ENCODE measurements around the gene CGN.
A peak's percentile ranks its signal among the peaks of the same experiment; 100 is the strongest.

CGN gene

DNA sequence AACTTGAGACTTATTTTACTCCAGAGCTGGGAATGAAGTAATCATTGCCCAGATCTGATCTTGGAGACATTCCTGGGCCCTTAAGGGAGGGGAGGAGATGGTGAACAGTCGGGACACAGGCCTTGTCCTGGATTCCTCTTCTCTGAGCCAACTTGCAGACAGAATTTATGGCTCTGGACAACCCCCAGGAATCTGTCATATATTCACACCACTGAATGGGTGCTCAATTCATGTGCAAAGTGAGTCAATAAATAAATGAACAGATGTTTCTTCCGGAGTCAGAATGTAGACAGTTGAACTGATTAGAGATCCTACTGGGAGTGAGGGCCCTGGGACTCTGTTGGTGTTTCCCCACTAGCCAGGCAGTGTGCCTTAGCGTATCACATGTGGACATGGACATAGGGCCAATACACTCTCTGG lies 31.5 kb downstream of the CGN start:
- DNase-seq (ENCODE audit: low read depth in 2 of 2): peak; percentile 54 to 56
- no peak for TF ChIP-seq CTCF (IDR thresholded peaks at IDR 0.05; ENCODE audit: low read depth, low read length)
- no peak overlapping the region for H3K4me3 ChIP-seq (replicated peaks in 1 of 2; ENCODE audit: low read depth in 2 of 2, low read length in 2 of 2)

- no peak for TF ChIP-seq CTCF (IDR thresholded peaks at IDR 0.05; ENCODE audit: low read depth, low read length)
Measured at GRCh38 chr1:151545542-151545941, 34.4 kb downstream of the CGN start.

GRCh38 chr1:151546011-151546925 lies 35.1 kb downstream of the CGN start:
- no peak overlapping the region for H3K4me3 ChIP-seq (replicated peaks in 1 of 2; ENCODE audit: low read depth in 2 of 2, low read length in 2 of 2)
- TF ChIP-seq CTCF (IDR thresholded peaks at IDR 0.05; ENCODE audit: low read depth, low read length): no peak
- DNase-seq (ENCODE audit: low read depth in 2 of 2): no peak

More at GRCh38 chr1:151545542-151545941, 34.4 kb downstream of the CGN start:
- H3K4me3 ChIP-seq (replicated peaks in 1 of 2; ENCODE audit: low read depth in 2 of 2, low read length in 2 of 2): no peak overlapping the region
- no peak for DNase-seq (ENCODE audit: low read depth in 2 of 2)

- DNase-seq (ENCODE audit: low read depth in 2 of 2): peak; percentile 95
- no peak for TF ChIP-seq CTCF (IDR thresholded peaks at IDR 0.05; ENCODE audit: low read depth, low read length)
- H3K4me3 ChIP-seq (replicated peaks in 1 of 2; ENCODE audit: low read depth in 2 of 2, low read length in 2 of 2): no peak overlapping the region
Measured at GRCh38 chr1:151547119-151547899, 36.1 kb downstream of the CGN start.

DNA sequence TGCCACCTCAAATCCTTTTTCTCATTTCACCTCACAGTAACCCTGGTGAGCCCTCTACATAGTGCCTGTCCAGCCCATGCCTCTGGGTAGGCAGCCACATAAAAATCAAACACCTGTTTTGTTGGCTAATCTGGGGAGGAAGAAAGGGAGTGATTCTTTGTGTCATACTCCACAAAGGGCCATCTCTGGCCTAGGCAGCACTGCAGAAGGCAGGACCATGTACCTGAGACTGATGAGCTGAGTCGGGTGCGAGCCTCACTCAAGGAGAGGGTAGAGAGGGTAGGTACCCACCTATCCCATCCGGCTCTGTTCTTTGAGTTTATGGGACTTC lies 36.7 kb downstream of the CGN start:
- H3K4me3 ChIP-seq (replicated peaks in 1 of 2; ENCODE audit: low read depth in 2 of 2, low read length in 2 of 2): no peak overlapping the region
- no peak for DNase-seq (ENCODE audit: low read depth in 2 of 2)
- TF ChIP-seq CTCF (IDR thresholded peaks at IDR 0.05; ENCODE audit: low read depth, low read length): no peak

DNA sequence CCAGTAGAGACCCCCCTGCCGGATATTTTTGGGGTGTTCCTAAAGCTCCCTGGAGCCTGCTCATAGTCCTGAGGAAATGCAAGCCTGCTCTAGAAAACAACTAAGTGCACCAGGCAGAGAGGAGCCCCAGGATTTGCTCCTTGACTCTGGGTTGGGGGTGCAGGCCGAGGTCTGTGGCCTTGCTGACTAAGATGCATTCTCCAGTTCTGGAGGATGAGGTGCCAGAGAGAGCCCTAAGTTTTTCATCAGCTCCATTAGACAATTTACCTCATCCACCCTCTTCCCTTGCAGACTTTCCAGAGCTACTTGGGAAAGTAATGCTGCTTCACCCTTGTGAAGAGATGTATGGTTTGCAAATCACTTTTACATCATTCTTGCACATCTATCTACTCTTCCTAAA lies 38.0 kb downstream of the CGN start:
- H3K4me3 ChIP-seq (replicated peaks in 1 of 2; ENCODE audit: low read depth in 2 of 2, low read length in 2 of 2): no peak overlapping the region
- TF ChIP-seq CTCF (IDR thresholded peaks at IDR 0.05; ENCODE audit: low read depth, low read length): no peak
- DNase-seq (ENCODE audit: low read depth in 2 of 2): no peak

All from cardiac fibroblast (primary cell).